HEK293T (cell line): ENCODE results near the gene PTN.

Experiments used
- BHLHE40 ChIP-seq: fragments of 450-650 bp; IDR thresholded peaks from 2 replicates; pipeline ENCODE4 v1.6.1; 2016; ENCODE audit warnings: mild to moderate bottlenecking, moderate library complexity, borderline replicate concordance
- HDGF ChIP-seq: fragments of 450-650 bp; IDR thresholded peaks from 2 replicates; pipeline ENCODE4 v1.6.1; 2017; ENCODE audit warnings: antibody characterized with exemption, borderline replicate concordance
- L3MBTL2 ChIP-seq: fragments of 450-650 bp; conservative IDR thresholded peaks from 2 replicates; pipeline ENCODE4 v1.6.1; 2016; ENCODE audit warnings: mild to moderate bottlenecking
- LEF1 ChIP-seq: fragments of 450-650 bp; IDR thresholded peaks from 2 replicates; pipeline ENCODE4 v1.6.1; 2017; ENCODE audit warnings: mild to moderate bottlenecking, borderline replicate concordance
- SUZ12 ChIP-seq: fragments of 450-650 bp; IDR thresholded peaks from 2 replicates; pipeline ENCODE4 v1.6.1; 2016; ENCODE audit warnings: mild to moderate bottlenecking

DNA sequence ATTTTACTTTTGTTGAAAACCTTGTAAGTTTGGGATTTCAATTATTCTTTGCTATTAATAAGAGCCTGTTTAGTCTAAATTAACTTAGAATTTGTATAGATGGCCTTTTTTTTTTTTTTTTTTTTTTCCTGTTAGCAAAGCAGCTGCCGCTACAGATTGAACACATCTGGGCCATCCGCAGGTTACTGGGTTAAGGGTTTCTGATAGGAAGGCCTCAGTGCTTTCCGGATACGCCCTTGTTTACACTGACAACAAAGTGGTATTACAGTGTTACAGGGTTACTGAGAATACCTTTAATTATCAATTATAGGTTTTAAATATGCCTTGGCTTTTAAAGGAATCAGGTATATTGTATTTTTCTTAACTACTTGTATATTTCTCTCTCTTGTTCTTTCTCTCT, 76.8 kb downstream of the PTN start:
- TF ChIP-seq SUZ12 (no peak), HDGF (no peak), LEF1 (no peak), L3MBTL2 (no peak), BHLHE40 (no peak)
